GM18502 (cell line): ENCODE results near the gene KIAA0753.

Experiments used
- ATAC-seq: cut with Tn5 transposase; IDR thresholded peaks from one replicate; pipeline ENCODE4 v1.9.1; 2021; ENCODE audit warnings: mild to moderate bottlenecking; ENCODE audit not compliant: unreplicated experiment, poor library complexity

Gene KIAA0753

GRCh38 chr17:6530324-6530920, 110.1 kb downstream of the KIAA0753 start:
- ATAC-seq = no peak

- ATAC-seq = no peak
Observed at GRCh38 chr17:6528557-6528956, 112.0 kb downstream of the KIAA0753 start.
